IMR-90 (cell line): ENCODE data around the gene CDC25A. TPM values are rescaled to one million over a fixed set of nuclear protein-coding genes. Genes with fewer than 3 reads are reported as not detected.

ENCODE experiments used
- ATAC-seq: fragments of 200-7000 bp; cut with Tn5 transposase; 2 replicates; pipeline ENCODE4 v1.9.1; 2020; ENCODE audit warnings: low read depth, mild to moderate bottlenecking, moderate library complexity
- BruUV-seq: library from RNA; stranded (reverse); fragments of 400-500 nt; replicated peaks from 2 replicates; lab custom pipeline; 2021; lab: Mats Ljungman, UMichigan
- CTCF ChIA-PET: fragments of 300-600 bp; formaldehyde crosslinking; extraction: SDS; loops from one replicate; lab custom pipeline; 2021; ENCODE audit warnings: antibody characterized with exemption; lab: Yijun Ruan, JAX
- POLR2A ChIA-PET: fragments of 300-600 bp; sonication (Branson Sonifier 250); formaldehyde crosslinking; loops from one replicate; lab custom pipeline; 2022; ENCODE audit warnings: antibody characterized with exemption; ENCODE audit not compliant: unreplicated experiment; lab: Charles Lee
- DNase-seq: peaks from one replicate; pipeline ENCODE4 v3.0.0; 2013
- H2AFZ ChIP-seq: replicated peaks from 2 replicates; pipeline ENCODE3; 2013; ENCODE audit warnings: low read length, mild to moderate bottlenecking; ENCODE audit not compliant: poor library complexity
- H2AK5ac ChIP-seq: 2 replicates; pipeline ENCODE4 v1.6.1; 2013; ENCODE audit warnings: low read depth, low read length, inconsistent platforms
- H2AK9ac ChIP-seq: replicated peaks from 2 replicates; pipeline ENCODE3; 2013; ENCODE audit warnings: mild to moderate bottlenecking, low read depth, low read length, moderate library complexity; ENCODE audit not compliant: poor library complexity
- H2BK120ac ChIP-seq: 2 replicates; pipeline ENCODE4 v1.6.1; 2013; ENCODE audit warnings: low read depth, low read length, inconsistent platforms
- H2BK15ac ChIP-seq: 3 replicates; pipeline ENCODE4 v1.6.1; 2013; ENCODE audit warnings: low read depth, low read length, inconsistent platforms
- H2BK20ac ChIP-seq: 2 replicates; pipeline ENCODE4 v1.6.1; 2013; ENCODE audit warnings: low read depth, mild to moderate bottlenecking, inconsistent platforms, low read length, moderate library complexity
- H2BK5ac ChIP-seq: 2 replicates; pipeline ENCODE4 v1.6.1; 2013; ENCODE audit warnings: mild to moderate bottlenecking, low read depth, low read length, inconsistent platforms; ENCODE audit not compliant: poor library complexity, severe bottlenecking
- H3K14ac ChIP-seq: replicated peaks from 2 replicates; pipeline ENCODE4 v1.6.1; 2013; ENCODE audit warnings: low read depth, low read length, inconsistent platforms
- H3K18ac ChIP-seq: 2 replicates; pipeline ENCODE4 v1.6.1; 2013; ENCODE audit warnings: low read depth, low read length, control low read depth
- H3K23ac ChIP-seq: 2 replicates; pipeline ENCODE4 v1.6.1; 2013; ENCODE audit warnings: low read depth, low read length, inconsistent platforms
- H3K27ac ChIP-seq: 2 replicates; pipeline ENCODE4 v1.5.1; 2013; ENCODE audit warnings: mild to moderate bottlenecking, control low read depth, low read length; ENCODE audit not compliant: insufficient read depth
- H3K27me3 ChIP-seq: 2 replicates; pipeline ENCODE4 v1.6.1; 2013; ENCODE audit warnings: low read length; ENCODE audit not compliant: control insufficient read depth, insufficient read depth
- H3K36me3 ChIP-seq: 2 replicates; pipeline ENCODE4 v1.6.1; 2013; ENCODE audit warnings: low read length, mixed read lengths; ENCODE audit not compliant: control insufficient read depth, insufficient read depth
- H3K4ac ChIP-seq: 2 replicates; pipeline ENCODE4 v1.6.1; 2013; ENCODE audit warnings: low read depth, low read length, inconsistent platforms
- H3K4me1 ChIP-seq: 2 replicates; pipeline ENCODE4 v1.6.1; 2013; ENCODE audit warnings: low read length, mixed read lengths; ENCODE audit not compliant: control insufficient read depth, insufficient read depth
- H3K4me2 ChIP-seq: 2 replicates; pipeline ENCODE4 v1.6.1; 2013; ENCODE audit warnings: low read depth, mild to moderate bottlenecking, control low read depth, low read length, moderate library complexity
- H3K4me3 ChIP-seq: 2 replicates; pipeline ENCODE4 v1.5.1; 2013; ENCODE audit warnings: low read depth, mild to moderate bottlenecking, control low read depth, low read length, moderate library complexity; ENCODE audit not compliant: insufficient read depth
- H3K56ac ChIP-seq: 2 replicates; pipeline ENCODE4 v1.6.1; 2013; ENCODE audit warnings: low read length, inconsistent platforms; ENCODE audit not compliant: insufficient read depth; ENCODE audit errors: extremely low read depth
- H3K79me1 ChIP-seq, 2 experiments: 2 replicates each; pipeline ENCODE4 v1.6.1; 2013; ENCODE audit warnings: low read length in 2 of 2, inconsistent platforms in 1 of 2, low read depth in 1 of 2
- H3K9ac ChIP-seq: 2 replicates; pipeline ENCODE4 v1.6.1; 2013; ENCODE audit warnings: low read depth, low read length, control low read depth
- H3K9me1 ChIP-seq: 2 replicates; pipeline ENCODE4 v1.6.1; 2013; ENCODE audit warnings: low read length, inconsistent platforms; ENCODE audit not compliant: insufficient read depth
- H3K9me3 ChIP-seq: 2 replicates; pipeline ENCODE4 v1.6.1; 2013; ENCODE audit warnings: low read length; ENCODE audit not compliant: control insufficient read depth, insufficient read depth
- H4K20me1 ChIP-seq: 2 replicates; pipeline ENCODE4 v1.6.1; 2013; ENCODE audit warnings: low read length, inconsistent platforms; ENCODE audit not compliant: insufficient read depth
- H4K5ac ChIP-seq: 2 replicates; pipeline ENCODE4 v1.6.1; 2013; ENCODE audit warnings: mild to moderate bottlenecking, low read depth, low read length, control low read depth
- H4K8ac ChIP-seq, 2 experiments: 2 replicates each; pipeline ENCODE4 v1.6.1; 2013; ENCODE audit warnings: low read depth in 2 of 2, low read length in 2 of 2, control low read depth in 1 of 2, inconsistent platforms in 1 of 2
- H4K91ac ChIP-seq: 2 replicates; pipeline ENCODE4 v1.6.1; 2013; ENCODE audit warnings: low read depth, low read length, inconsistent platforms; ENCODE audit not compliant: insufficient read depth
- BHLHE40 ChIP-seq: fragments of 150-350 bp; IDR thresholded peaks from 2 replicates; pipeline ENCODE4 v1.6.1; 2016; ENCODE audit warnings: mild to moderate bottlenecking, low read depth, low read length
- CEBPB ChIP-seq: IDR thresholded peaks from 2 replicates; pipeline ENCODE4 v1.6.1; 2012; ENCODE audit warnings: low read depth, low read length, improper control_type of control experiment
- CHD1 ChIP-seq: IDR thresholded peaks from 2 replicates; pipeline ENCODE4 v1.6.1; 2012; ENCODE audit warnings: low read depth, low read length, improper control_type of control experiment
- CTCF ChIP-seq: conservative IDR thresholded peaks from 2 replicates; pipeline ENCODE4 v1.5.1; 2012; ENCODE audit warnings: mild to moderate bottlenecking, low read depth, low read length, improper control_type of control experiment
- ELK1 ChIP-seq: fragments of 150-350 bp; IDR thresholded peaks from 2 replicates; pipeline ENCODE4 v1.6.1; 2016; ENCODE audit warnings: low read depth, mild to moderate bottlenecking, low read length, moderate library complexity, borderline replicate concordance
- FOS ChIP-seq: fragments of 150-350 bp; IDR thresholded peaks from 2 replicates; pipeline ENCODE4 v1.6.1; 2016; ENCODE audit warnings: low read depth, low read length
- MAFK ChIP-seq: IDR thresholded peaks from 2 replicates; pipeline ENCODE4 v1.6.1; 2012; ENCODE audit warnings: low read depth, low read length, improper control_type of control experiment
- MAZ ChIP-seq: IDR thresholded peaks from 2 replicates; pipeline ENCODE4 v1.6.1; 2012; ENCODE audit warnings: low read depth, mild to moderate bottlenecking, low read length, improper control_type of control experiment, moderate library complexity, borderline replicate concordance
- MXI1 ChIP-seq: IDR thresholded peaks from 2 replicates; pipeline ENCODE4 v1.6.1; 2012; ENCODE audit warnings: low read depth, mild to moderate bottlenecking, low read length, moderate library complexity, borderline replicate concordance
- NFE2L2 ChIP-seq: fragments of 150-350 bp; IDR thresholded peaks from 2 replicates; pipeline ENCODE4 v1.6.1; 2016; ENCODE audit warnings: low read depth, mild to moderate bottlenecking, low read length
- POLR2A ChIP-seq: IDR thresholded peaks from 2 replicates; pipeline ENCODE4 v1.6.1; 2012; ENCODE audit warnings: mild to moderate bottlenecking, low read depth, low read length
- RAD21 ChIP-seq: IDR thresholded peaks from 2 replicates; pipeline ENCODE4 v1.6.1; 2012; ENCODE audit warnings: low read length, improper control_type of control experiment
- RCOR1 ChIP-seq: IDR thresholded peaks from 2 replicates; pipeline ENCODE4 v1.6.1; 2012; ENCODE audit warnings: mild to moderate bottlenecking, low read length, improper control_type of control experiment; ENCODE audit not compliant: insufficient replicate concordance
- RFX5 ChIP-seq: IDR thresholded peaks from 2 replicates; pipeline ENCODE4 v1.8.0; 2012; ENCODE audit warnings: low read depth, mild to moderate bottlenecking, low read length, moderate library complexity
- SMC3 ChIP-seq: fragments of 150-350 bp; IDR thresholded peaks from 2 replicates; pipeline ENCODE4 v1.6.1; 2016; ENCODE audit warnings: low read depth, mild to moderate bottlenecking, antibody characterized with exemption, low read length, moderate library complexity
- USF2 ChIP-seq: fragments of 150-350 bp; IDR thresholded peaks from 2 replicates; pipeline ENCODE4 v1.6.1; 2017; ENCODE audit warnings: mild to moderate bottlenecking, antibody characterized with exemption, low read length, low read depth
- WGBS, 2 experiments: methylation state at CpG; one replicate each; pipeline versions ENCODE4 v1.1.5 to v1.1.7; 2013; ENCODE audit warnings: missing lambda C conversion rate in 2 of 2; ENCODE audit not compliant: insufficient read length in 1 of 2; ENCODE audit errors: extremely low coverage in 2 of 2; 5-methylcytosine and 5-hydroxymethylcytosine counted together
- dilution Hi-C: fragments of 300-500 bp; cut with HindIII; formaldehyde crosslinking; loops from one replicate; pipeline ENCODE4 v1.14.3; 2018; ENCODE audit warnings: low sequenced_read_pairs; ENCODE audit not compliant: unreplicated experiment
- in situ Hi-C: fragments of 300-500 bp; cut with MboI; formaldehyde crosslinking; loops from 3 replicates; pipeline ENCODE4 v1.14.3; 2019; ENCODE audit warnings: low sequenced_read_pairs, inconsistent platforms, mixed read lengths
- intact Hi-C: fragments of 100-400 bp; cut with micrococcal nuclease; formaldehyde crosslinking; loops from 2 replicates; pipeline ENCODE4 v1.10.0; 2022
- polyA plus RNA-seq, 3 experiments: library from polyadenylated mRNA; depleted of rRNA; stranded (reverse); fragments of >200 nt; gene quantifications; 2 replicates each; pipeline ENCODE4 v1.2.3, GENCODE V29; 2012; ENCODE audit warnings: low replicate concordance in 1 of 3
- total RNA-seq: library from RNA; depleted of rRNA; stranded (reverse); fragments of >200 nt; gene quantifications from 2 replicates; pipeline ENCODE4 v1.2.3, GENCODE V29; 2012

Gene CDC25A
- total and polyA plus RNA-seq, 2 of the 4 experiments (the other 2 are of a cell fraction): 4.2 to 10.6 TPM

- POLR2A ChIA-PET: no interaction called here
- Histone ChIP-seq H3K79me1 (peaks cover 0 to 11% of the 10 kb centered on the region in 2 experiments; a peak in 1 of 4 replicates), H3K4me1 (peaks cover 4% of the 10 kb centered on the region)
These were observed 30.3 kb downstream of the CDC25A start for GRCh38 chr3:48157950-48158376.

More at GRCh38 chr3:48157950-48158376, 30.3 kb downstream of the CDC25A start:
- H3K27ac ChIP-seq: no peak overlapping the region
- H2BK5ac ChIP-seq: no peak overlapping the region
- H3K18ac ChIP-seq: no peak overlapping the region
- 0 out of 2 replicates have a peak, but pooled peaks cover 3% of the 10 kb centered on the region for H3K9me1 ChIP-seq
- H2AK9ac ChIP-seq: peak overlapping the region; percentile 18
- TF ChIP-seq CHD1 (no peak), FOS (no peak), MAZ (no peak), RFX5 (no peak), SMC3 (peak; percentile 70), ELK1 (no peak), CTCF (peak; percentile 81), RAD21 (peak; percentile 78), POLR2A (no peak), BHLHE40 (no peak), USF2 (no peak), CEBPB (no peak), MXI1 (no peak), RCOR1 (no peak), MAFK (no peak), NFE2L2 (no peak)
- H4K5ac ChIP-seq: no peak overlapping the region
- H3K9me3 ChIP-seq: no peaks in the 10 kb centered on the region
- peaks cover 3% of the 10 kb centered on the region; the same call in 1 of the 2 replicates for H4K20me1 ChIP-seq
- H3K23ac ChIP-seq: no peak overlapping the region
- CTCF ChIA-PET: interaction anchor here (0.6 to 1.6 kb wide), 12 partner anchors 8 to 502 kb away, joined by 3 to 11 read pairs (median 4); no protein-coding TSS in a partner anchor
- ATAC-seq (peak; percentile 70), DNase-seq (peak; percentile 70)
- peaks cover 14% of the 10 kb centered on the region for H3K36me3 ChIP-seq
- no peak overlapping the region for H4K8ac ChIP-seq
- no peak overlapping the region for H3K4me3 ChIP-seq
- H2AFZ ChIP-seq: peak overlapping the region; percentile 28
- no peak overlapping the region for H3K4ac ChIP-seq
- H2BK20ac ChIP-seq: no peak overlapping the region
- H3K14ac ChIP-seq: no peak overlapping the region
- BruUV-seq: no TSS peak
- H2BK15ac ChIP-seq: no peak overlapping the region
- intact Hi-C loops: loop anchor here (1.0 to 10.0 kb wide), 4 partner anchors 283 to 633 kb away; no protein-coding TSS in a partner anchor
- no peak overlapping the region for H4K91ac ChIP-seq
- H2BK120ac ChIP-seq: no peak overlapping the region
- dilution Hi-C loops: no loop called here
- no peak overlapping the region for H3K56ac ChIP-seq
- no CpG with 5 or more reads among the region's 5 CpGs for WGBS, 2 experiments
- H3K9ac ChIP-seq: no peak overlapping the region
- no peak overlapping the region for H3K4me2 ChIP-seq
- in situ Hi-C loops: loop anchor here (10.0 kb wide), 1 partner anchor 293 kb away; no protein-coding TSS in a partner anchor
- H2AK5ac ChIP-seq: no peak overlapping the region
- no peaks in the 10 kb centered on the region for H3K27me3 ChIP-seq
